Coronary artery (tissue), 2 donors: ENCODE data around the gene SAE1.

ENCODE experiments used
- DNase-seq: peaks from one replicate; pipeline ENCODE4 v3.0.0-alpha.2; 2017; ENCODE audit warnings: low spot score
- H3K27ac ChIP-seq, 2 donors: fragments of 200-600 bp; sonication (generic); one replicate each; pipeline ENCODE4 v1.5.1; 2016 to 2019
- H3K4me3 ChIP-seq: fragments of 200-600 bp; sonication (generic); 2 replicates; pipeline ENCODE4 v1.5.1; 2016; ENCODE audit warnings: mild to moderate bottlenecking, moderate library complexity
- CTCF ChIP-seq: fragments of 200-600 bp; sonication (generic); IDR thresholded peaks from one replicate; pipeline ENCODE4 v1.5.1; 2019; ENCODE audit warnings: antibody characterized with exemption

SAE1 gene

GRCh38 chr19:47111006-47111621 lies 19.5 kb upstream of the SAE1 start:
- TF ChIP-seq CTCF = no peak
- no peak for DNase-seq
- H3K4me3 ChIP-seq = peak overlapping the region; percentile 87

GRCh38 chr19:47111682-47112165 lies 18.9 kb upstream of the SAE1 start:
- Histone ChIP-seq H3K4me3 (peak overlapping the region; percentile 87), H3K27ac (peak overlapping the region; percentile 99 to 100)
- DNase-seq = peak; percentile 77
- no peak for TF ChIP-seq CTCF

More at GRCh38 chr19:47111006-47111621, 19.5 kb upstream of the SAE1 start:
- H3K27ac ChIP-seq = peak overlapping the region; percentile 99 to 100

GRCh38 chr19:47112166-47112996 lies 18.3 kb upstream of the SAE1 start:
- peak overlapping the region; percentile 87 for H3K4me3 ChIP-seq
- H3K27ac ChIP-seq = peak overlapping the region; percentile 99 to 100
- TF ChIP-seq CTCF = no peak
- DNase-seq = peak; percentile 90

- H3K4me3 ChIP-seq = peak within 1 kb of the TSS; percentile 87
Measured at GRCh38 chr19:47112997-47113849, 17.4 kb upstream of the SAE1 start, which contains the start of gene ZC3H4. Gene ZC3H4, minus strand, starts transcription at chr19:47113776. Its CDS starts 1,192 bp downstream, at chr19:47112584.

GRCh38 chr19:47113850-47114651 lies 16.6 kb upstream of the SAE1 start:
- DNase-seq = no peak
- no peak for TF ChIP-seq CTCF
- Histone ChIP-seq H3K4me3 (peak overlapping the region; percentile 87), H3K27ac (peak overlapping the region; percentile 99 to 100)

More at GRCh38 chr19:47112997-47113849, 17.4 kb upstream of the SAE1 start, which contains the start of gene ZC3H4:
- peak; percentile 100 for DNase-seq
- TF ChIP-seq CTCF = no peak
- H3K27ac ChIP-seq = peak within 1 kb of the TSS; percentile 99 to 100
